ENCODE measurements around the gene FAM117B. TPM values are rescaled to one million over a fixed set of nuclear protein-coding genes. Genes with fewer than 3 reads are reported as not detected.

FAM117B gene
- total RNA-seq, 1 experiment from 2014 or later = 9.1 TPM

DNA sequence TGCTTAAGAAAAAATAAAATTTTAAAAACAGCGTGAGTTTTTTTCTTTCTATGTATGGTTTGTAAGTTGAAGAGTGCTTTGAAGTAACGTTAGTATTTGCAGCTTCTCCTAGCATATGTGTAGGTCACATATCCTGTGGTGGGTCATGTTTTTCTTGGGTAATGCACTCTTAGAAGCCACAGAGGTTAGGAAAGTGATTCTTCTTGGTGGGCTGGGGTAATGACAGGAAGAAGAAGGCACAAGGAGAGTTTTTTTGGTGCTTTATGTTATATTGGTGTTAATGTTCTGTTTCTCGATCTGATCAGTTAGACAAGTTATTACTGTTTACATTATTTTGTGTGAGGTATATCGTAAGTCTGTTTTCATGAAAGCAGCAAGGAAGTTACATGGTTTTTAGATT is 127.8 kb downstream of the FAM117B start (continued):
- TF ChIP-seq, protein P1, sequence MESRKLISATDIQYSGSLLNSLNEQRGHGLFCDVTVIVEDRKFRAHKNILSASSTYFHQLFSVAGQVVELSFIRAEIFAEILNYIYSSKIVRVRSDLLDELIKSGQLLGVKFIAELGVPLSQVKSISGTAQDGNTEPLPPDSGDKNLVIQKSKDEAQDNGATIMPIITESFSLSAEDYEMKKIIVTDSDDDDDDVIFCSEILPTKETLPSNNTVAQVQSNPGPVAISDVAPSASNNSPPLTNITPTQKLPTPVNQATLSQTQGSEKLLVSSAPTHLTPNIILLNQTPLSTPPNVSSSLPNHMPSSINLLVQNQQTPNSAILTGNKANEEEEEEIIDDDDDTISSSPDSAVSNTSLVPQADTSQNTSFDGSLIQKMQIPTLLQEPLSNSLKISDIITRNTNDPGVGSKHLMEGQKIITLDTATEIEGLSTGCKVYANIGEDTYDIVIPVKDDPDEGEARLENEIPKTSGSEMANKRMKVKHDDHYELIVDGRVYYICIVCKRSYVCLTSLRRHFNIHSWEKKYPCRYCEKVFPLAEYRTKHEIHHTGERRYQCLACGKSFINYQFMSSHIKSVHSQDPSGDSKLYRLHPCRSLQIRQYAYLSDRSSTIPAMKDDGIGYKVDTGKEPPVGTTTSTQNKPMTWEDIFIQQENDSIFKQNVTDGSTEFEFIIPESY (IDR thresholded peaks at IDR 0.05; ENCODE audit: extremely low read depth, insufficient replicate concordance, low read length) = no peak
- TF ChIP-seq EZH2 (IDR thresholded peaks at IDR 0.05) (no peak), FOSL1 (IDR thresholded peaks at IDR 0.05; ENCODE audit: low read depth) (no peak)

DNA sequence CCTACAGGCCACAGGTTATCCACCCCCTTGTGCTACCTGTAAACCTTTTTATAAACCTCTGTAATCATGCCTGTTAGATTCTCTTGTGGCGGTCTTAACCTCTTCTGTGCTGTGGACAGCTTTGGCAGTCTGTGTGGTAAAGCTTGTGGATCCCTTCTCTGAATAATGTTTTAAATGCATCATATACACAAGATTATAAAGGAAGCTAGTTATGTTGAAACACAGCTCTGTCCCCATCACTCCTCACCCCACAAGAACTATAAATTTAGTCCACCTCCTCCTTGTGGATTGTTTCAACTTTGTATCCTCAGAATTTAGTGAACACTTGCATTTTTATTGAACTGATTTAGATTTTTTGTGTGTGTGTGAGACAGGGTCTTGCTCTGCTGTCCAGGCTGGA is 129.1 kb downstream of the FAM117B start:
- ChIA-PET POLR2A (no interaction called here), CTCF (no interaction called here), RAD21 (ENCODE audit: low non-redundant PET in 1 of 2, low total read pairs in 2 of 2, uncharacterized antibody in 2 of 2, unreplicated experiment in 2 of 2) (no interaction called here)
- no peaks in the 10 kb centered on the region for H3K36me3 ChIP-seq (ENCODE audit: control insufficient read depth in 1 of 2, insufficient read depth in 2 of 2, low read length in 2 of 2)
- no peaks in the 10 kb centered on the region for H3K27me3 ChIP-seq (ENCODE audit: insufficient read depth, low read length)
- H3K4me2 ChIP-seq (ENCODE audit: low read length) = no peak overlapping the region
- no peaks in the 10 kb centered on the region for H3K9me3 ChIP-seq (ENCODE audit: control insufficient read depth in 1 of 2, insufficient read depth in 1 of 2, low read depth in 1 of 2, low read length in 2 of 2)
- H2AFZ ChIP-seq (ENCODE audit: low read depth, low read length, poor library complexity, severe bottlenecking) = no peak overlapping the region
- intact Hi-C loops (cut with micrococcal nuclease) = no loop called here
- H3K27ac ChIP-seq (ENCODE audit: low read depth, low read length) = no peak overlapping the region
- H4K20me1 ChIP-seq (ENCODE audit: insufficient read depth) = no peaks in the 10 kb centered on the region
- no peak for ATAC-seq
- no peaks in the 10 kb centered on the region for H3K4me1 ChIP-seq (ENCODE audit: control insufficient read depth in 1 of 2, insufficient read depth in 2 of 2, low read length in 2 of 2)
- H3K9ac ChIP-seq (ENCODE audit: low read length) = no peak overlapping the region
- no peak overlapping the region for H3K4me3 ChIP-seq (replicated peaks in 1 of 2; ENCODE audit: low read depth in 1 of 2, low read length in 2 of 2)
- no peak for DNase-seq (ENCODE audit: low read depth, low spot score)
- no peaks in the 10 kb centered on the region for H3K9me2 ChIP-seq (ENCODE audit: insufficient read depth)
- H3K79me2 ChIP-seq (ENCODE audit: insufficient read depth, low read length) = no peaks in the 10 kb centered on the region
- no TSS peak for BruUV-seq (replicated peaks)
- TF ChIP-seq EZH2 (IDR thresholded peaks at IDR 0.05) = no peak

DNA sequence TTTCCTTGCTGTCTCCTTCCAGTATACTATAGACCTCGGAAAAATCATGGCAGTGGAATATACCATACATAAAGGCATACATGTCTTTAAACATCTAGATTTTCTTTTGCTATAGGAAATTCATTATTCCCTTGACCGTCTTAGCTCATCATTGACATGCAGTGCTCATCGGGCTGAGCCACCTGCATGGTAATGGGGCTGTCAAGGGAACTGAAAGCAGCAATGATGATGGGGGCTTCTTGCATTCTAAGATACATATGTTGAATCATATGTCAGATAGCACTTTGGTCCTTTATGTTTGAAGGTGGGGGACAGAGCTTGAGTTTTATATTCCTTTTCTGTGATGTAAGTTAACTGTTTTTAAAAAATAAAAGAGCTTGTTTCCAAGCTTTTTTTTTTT is 130.2 kb downstream of the FAM117B start:
- H2AFZ ChIP-seq (ENCODE audit: low read depth, low read length, poor library complexity, severe bottlenecking) = no peak overlapping the region
- intact Hi-C loops (cut with micrococcal nuclease) = no loop called here
- H3K4me2 ChIP-seq (ENCODE audit: low read length) = no peak overlapping the region
- H3K4me3 ChIP-seq (replicated peaks in 1 of 2; ENCODE audit: low read depth in 1 of 2, low read length in 2 of 2) = no peak overlapping the region
- H3K27me3 ChIP-seq (ENCODE audit: insufficient read depth, low read length) = no peaks in the 10 kb centered on the region
- no peak for TF ChIP-seq EZH2phosphoT487 (IDR thresholded peaks at IDR 0.05; ENCODE audit: borderline replicate concordance)
- no peak for TF ChIP-seq FOSL1 (IDR thresholded peaks at IDR 0.05; ENCODE audit: low read depth)
- TF ChIP-seq, protein P2, sequence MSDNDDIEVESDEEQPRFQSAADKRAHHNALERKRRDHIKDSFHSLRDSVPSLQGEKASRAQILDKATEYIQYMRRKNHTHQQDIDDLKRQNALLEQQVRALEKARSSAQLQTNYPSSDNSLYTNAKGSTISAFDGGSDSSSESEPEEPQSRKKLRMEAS (IDR thresholded peaks at IDR 0.05) = no peak
- TF ChIP-seq CBX3 (IDR thresholded peaks at IDR 0.05; ENCODE audit: low read depth) = no peak
- TF ChIP-seq TCF7L2 (IDR thresholded peaks at IDR 0.05; ENCODE audit: borderline replicate concordance, extremely low read depth, insufficient read depth, insufficient read length) = no peak
- TF ChIP-seq ELF1 (IDR thresholded peaks at IDR 0.05; ENCODE audit: borderline replicate concordance, low read depth) = no peak
- TF ChIP-seq ZFX (IDR thresholded peaks at IDR 0.05) = no peak
- TF ChIP-seq EGR1 (IDR thresholded peaks at IDR 0.05; ENCODE audit: low read depth) = no peak
- no peak for TF ChIP-seq SRF (IDR thresholded peaks at IDR 0.05; ENCODE audit: low read depth)
- TF ChIP-seq ZNF274 (IDR thresholded peaks at IDR 0.05; ENCODE audit: low read depth, low read length) = no peak
- no peak for TF ChIP-seq POLR2A (IDR thresholded peaks at IDR 0.05; ENCODE audit: borderline replicate concordance, extremely low read depth, insufficient read depth, insufficient read length)
- TF ChIP-seq EZH2 (IDR thresholded peaks at IDR 0.05) = no peak
- TF ChIP-seq, protein P3, sequence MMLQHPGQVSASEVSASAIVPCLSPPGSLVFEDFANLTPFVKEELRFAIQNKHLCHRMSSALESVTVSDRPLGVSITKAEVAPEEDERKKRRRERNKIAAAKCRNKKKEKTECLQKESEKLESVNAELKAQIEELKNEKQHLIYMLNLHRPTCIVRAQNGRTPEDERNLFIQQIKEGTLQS (IDR thresholded peaks at IDR 0.05) = no peak
- no peak for TF ChIP-seq JUND (IDR thresholded peaks at IDR 0.05)
- TF ChIP-seq RAD21 (IDR thresholded peaks at IDR 0.05; ENCODE audit: low read depth) = no peak
- TF ChIP-seq, protein P1 (IDR thresholded peaks at IDR 0.05; ENCODE audit: extremely low read depth, insufficient replicate concordance, low read length) = no peak
- no peaks in the 10 kb centered on the region for H4K20me1 ChIP-seq (ENCODE audit: insufficient read depth)
- no peak overlapping the region for H3K9ac ChIP-seq (ENCODE audit: low read length)
- H3K4me1 ChIP-seq (ENCODE audit: control insufficient read depth in 1 of 2, insufficient read depth in 2 of 2, low read length in 2 of 2) = no peaks in the 10 kb centered on the region
- POLR2A ChIA-PET = no interaction called here
- DNase-seq (ENCODE audit: low read depth, low spot score) (no peak), ATAC-seq (no peak)
- BruUV-seq (replicated peaks) = no TSS peak
- H3K27ac ChIP-seq (ENCODE audit: low read depth, low read length) = no peak overlapping the region
- no peaks in the 10 kb centered on the region for H3K79me2 ChIP-seq (ENCODE audit: insufficient read depth, low read length)
- H3K36me3 ChIP-seq (ENCODE audit: control insufficient read depth in 1 of 2, insufficient read depth in 2 of 2, low read length in 2 of 2) = no peaks in the 10 kb centered on the region
- no peaks in the 10 kb centered on the region for H3K9me2 ChIP-seq (ENCODE audit: insufficient read depth)
- CTCF ChIA-PET = no interaction called here
- no peaks in the 10 kb centered on the region for H3K9me3 ChIP-seq (ENCODE audit: control insufficient read depth in 1 of 2, insufficient read depth in 1 of 2, low read depth in 1 of 2, low read length in 2 of 2)
- RAD21 ChIA-PET (ENCODE audit: low non-redundant PET in 1 of 2, low total read pairs in 2 of 2, uncharacterized antibody in 2 of 2, unreplicated experiment in 2 of 2) = no interaction called here
